Adrenal gland (tissue), 5 donors: ENCODE measurements around the gene ATP11A.

ENCODE experiments used
- CTCF ChIP-seq, 6 experiments: fragments of 450-650 bp in 4 of 6; fragments of 200-600 bp in 2 of 6; sonication (generic) in 1 of 6; IDR thresholded peaks; 1 replicate in 5 of 6; 2 replicates in 1 of 6; pipeline versions ENCODE4 v1.5.1 to v1.8.0; 2016 to 2021; ENCODE audit warnings: antibody characterized with exemption in 6 of 6, mild to moderate bottlenecking in 2 of 6, moderate library complexity in 1 of 6
- POLR2A ChIP-seq, 2 donors: fragments of 450-650 bp; IDR thresholded peaks; one replicate each; pipeline ENCODE4 v1.6.1; 2017; ENCODE audit warnings: antibody characterized with exemption in 2 of 2, mild to moderate bottlenecking in 2 of 2, moderate library complexity in 1 of 2
- donor health status: DM: no; HTN: no; CAD: no.

- TF ChIP-seq CTCF (IDR thresholded peaks at IDR 0.05): no peak
- TF ChIP-seq POLR2A (IDR thresholded peaks at IDR 0.05): no peak
These were observed 72.8 kb downstream of the ATP11A start for GRCh38 chr13:112762690-112763080.
